NCI-H146 (cell line): ENCODE measurements around the gene AQP1.

Experiments used
- DNase-seq: peaks from one replicate; lab custom pipeline; 2025; lab: John Stamatoyannopoulos, UW

Gene AQP1

DNA sequence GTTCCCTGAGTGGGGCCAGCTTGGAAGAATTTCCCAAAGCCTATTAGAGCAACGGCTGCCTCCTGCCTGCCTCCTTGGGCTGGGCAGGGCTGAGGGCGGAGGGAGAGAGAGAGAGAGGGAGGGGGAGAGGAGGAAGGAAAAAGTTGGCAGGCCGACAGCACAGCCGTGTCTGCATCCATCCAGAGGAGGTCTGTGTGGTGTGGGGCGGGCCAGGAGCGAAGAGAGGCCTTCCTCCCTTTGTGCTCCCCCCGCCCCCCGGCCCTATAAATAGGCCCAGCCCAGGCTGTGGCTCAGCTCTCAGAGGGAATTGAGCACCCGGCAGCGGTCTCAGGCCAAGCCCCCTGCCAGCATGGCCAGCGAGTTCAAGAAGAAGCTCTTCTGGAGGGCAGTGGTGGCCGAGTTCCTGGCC is at the start of gene AQP1:
Gene AQP1, plus strand, starts transcription at position 293 of the 409 bp plus-strand sequence. Its CDS starts 57 bp downstream, at position 350.
- no peak for DNase-seq

DNA sequence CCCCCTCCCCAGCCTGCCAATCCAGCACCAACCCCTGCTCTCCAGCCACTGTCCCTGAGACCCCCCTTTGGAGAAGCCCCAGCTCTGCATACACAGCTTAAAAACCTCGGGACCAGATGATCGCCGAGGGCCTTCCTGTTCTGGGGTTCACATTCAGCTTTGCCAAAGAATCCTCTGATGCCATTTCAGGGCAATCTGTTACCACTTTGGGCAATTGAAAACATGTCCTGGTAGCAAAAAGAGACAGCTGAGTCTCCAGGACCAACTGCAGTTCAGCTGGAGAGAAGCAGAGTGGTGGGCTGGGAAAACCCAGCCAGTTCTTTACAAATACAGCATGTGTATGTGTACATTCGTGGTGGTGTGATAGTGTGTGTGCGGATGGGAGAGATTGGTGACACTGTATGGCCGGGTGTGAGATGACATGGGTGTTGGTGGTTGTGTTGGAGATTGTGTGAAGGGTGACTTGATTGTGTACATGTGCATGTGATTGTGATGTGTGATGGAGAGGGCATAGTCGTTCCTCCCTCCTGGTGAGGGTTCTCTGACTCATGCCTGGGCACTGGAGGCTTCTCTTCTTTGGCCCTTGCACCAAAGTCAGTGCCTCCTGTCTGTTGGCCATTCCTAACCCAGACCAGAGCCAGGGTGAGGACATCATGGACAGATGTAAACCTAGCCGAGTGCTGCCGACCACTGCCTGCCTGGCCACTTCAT is 48.5 kb upstream of the AQP1 start:
- DNase-seq: no peak

DNA sequence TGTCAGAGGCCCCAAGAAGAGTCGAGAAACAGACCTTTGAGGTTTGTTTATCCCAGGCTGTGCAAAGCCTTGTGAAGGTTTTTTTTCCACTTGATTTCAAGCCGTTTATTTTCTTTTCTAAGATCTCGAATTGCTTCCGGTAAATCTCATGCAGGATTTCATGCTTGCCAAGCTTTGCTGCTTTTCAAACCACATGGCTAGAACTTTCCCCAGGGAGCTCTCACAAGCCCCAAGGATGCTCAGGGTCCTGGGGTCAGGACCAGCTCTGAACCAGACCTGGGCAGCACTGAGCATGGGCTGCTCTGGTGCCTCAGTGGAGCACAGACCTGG is 48.0 kb upstream of the AQP1 start:
- no peak for DNase-seq

DNA sequence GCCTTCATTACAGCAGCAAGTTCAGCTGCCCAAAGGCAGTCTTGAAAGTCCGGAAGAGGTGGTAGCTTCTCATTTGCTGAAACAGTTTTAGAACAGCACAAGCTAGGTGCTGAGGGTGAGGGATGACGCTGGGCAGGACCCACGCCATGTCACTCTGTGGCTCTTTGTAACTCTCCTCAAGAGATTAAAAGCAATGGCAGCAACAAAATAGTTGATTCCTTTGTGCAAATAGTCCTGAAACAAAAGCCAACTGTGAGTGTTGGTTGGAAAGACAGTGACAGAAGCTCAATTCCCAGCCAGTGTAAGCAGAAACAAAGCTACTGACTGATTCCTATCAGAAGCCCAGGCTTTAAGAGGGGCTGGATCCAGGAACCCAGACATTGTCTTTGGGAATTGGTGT is 47.6 kb upstream of the AQP1 start:
- DNase-seq: no peak

DNA sequence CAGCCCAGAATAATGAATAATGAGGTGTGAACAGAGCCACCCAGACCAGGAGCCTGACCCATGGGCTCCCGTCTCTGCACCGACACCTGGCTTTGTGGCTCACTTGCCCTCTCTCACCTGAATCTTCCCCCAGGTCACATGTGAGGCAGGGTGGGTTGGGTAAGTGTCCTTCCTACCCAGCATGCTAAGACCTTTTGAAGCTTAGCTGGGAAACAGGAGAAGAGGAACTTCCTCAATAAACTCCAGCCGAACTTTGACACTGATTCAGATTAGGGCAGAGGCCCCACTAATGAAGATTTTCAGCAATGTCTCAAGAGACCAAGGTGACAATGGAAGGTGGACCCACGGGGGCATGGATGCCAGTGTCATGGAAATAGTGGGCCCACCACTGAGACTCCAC is 46.6 kb upstream of the AQP1 start:
- no peak for DNase-seq

DNA sequence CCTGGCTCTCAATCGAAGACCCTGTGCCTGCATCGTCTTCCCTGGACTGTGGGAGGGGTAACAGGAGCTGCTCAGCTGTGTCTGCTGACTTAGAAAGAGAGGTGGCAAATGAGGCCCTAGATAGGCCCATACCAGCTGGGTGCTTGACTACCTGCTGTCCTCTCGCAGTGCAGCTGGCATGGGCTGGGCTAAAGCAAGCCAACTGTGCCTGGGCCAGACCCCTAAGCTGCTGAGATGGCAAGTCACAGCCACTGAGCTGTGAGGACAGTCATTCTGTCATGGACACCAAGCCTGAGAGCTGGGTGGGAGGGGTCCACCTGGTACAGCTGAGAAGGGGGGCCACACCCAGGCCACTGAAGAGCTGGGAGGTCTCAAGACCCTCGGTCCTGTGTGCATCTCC is 45.8 kb upstream of the AQP1 start:
- DNase-seq: no peak

DNA sequence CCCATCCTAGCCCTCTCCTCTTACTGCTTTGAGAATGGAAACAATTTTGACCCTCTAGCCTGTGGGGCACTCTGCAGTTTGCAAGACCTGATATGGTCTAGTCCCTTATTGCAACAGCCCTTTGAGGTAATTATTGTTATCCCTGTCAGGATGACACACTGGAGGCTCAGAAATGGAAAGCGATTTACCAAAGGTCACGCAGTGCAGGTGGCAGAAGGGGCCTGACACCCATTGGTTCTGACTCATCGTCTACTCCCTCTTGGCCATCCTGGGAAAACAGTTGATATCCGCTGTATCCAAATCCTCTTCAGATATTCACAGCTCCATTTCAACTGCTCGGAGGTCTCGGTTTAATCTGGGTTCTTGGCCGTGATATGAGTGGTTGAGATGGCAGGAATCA is 44.7 kb upstream of the AQP1 start:
- no peak for DNase-seq

DNA sequence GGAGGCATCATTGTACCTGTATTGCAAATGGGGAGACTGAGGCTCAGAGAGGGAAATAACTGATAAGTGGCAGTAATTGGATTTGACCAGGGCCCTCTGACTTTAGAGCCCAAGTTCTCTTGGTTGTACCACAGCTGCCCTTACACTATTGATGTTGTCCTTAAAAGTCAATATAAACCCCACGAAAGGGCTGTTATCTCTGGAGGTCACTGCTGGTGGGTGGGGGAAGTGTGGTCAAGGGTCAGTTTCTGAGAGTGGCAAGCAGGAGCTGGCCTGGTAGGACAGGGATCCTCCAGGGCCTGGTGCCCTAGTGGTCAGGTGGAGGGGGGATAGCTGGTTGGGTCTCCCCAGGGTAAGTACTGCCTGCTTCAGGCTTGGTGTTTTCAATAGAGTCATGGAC is 44.2 kb upstream of the AQP1 start:
- no peak for DNase-seq

DNA sequence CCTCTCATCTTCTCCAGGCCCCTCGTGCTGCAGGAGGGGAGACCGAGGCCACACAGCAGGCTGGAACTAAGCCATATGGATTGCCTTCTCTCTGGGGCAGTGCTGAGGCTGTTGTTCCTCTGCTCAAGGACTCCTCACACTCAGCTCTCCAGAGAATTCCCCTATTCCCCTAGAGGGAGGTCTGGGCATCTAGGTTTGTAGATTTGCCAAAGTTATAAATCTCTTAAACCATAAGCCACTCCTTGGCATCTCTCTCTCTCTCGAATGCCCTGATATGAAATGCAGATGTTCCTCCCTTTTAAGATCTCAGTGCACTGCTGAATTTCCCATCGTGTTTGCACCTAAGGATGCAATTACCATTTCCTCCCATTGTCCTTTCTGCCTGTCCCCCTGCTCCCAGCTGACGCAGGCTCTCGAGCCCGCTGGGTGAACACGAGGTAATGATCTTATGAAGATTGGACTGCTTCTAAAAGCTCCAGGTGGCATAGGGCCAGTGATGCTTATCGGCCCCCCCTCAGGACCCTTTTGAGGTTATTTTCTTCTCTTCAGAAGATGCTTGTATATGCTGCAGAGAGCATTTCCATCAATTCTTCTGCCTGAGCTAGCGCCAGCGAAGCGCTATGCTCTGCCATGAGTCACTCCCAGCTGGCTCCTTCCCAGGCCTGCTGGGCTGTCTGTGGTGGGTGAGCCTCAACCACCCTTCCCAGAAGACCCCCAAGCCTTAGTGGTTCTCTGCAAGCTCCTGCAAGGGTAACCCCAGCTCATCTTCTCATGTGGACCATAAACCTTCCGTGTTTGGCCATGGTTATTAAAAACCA is 41.6 kb upstream of the AQP1 start:
- no peak for DNase-seq

DNA sequence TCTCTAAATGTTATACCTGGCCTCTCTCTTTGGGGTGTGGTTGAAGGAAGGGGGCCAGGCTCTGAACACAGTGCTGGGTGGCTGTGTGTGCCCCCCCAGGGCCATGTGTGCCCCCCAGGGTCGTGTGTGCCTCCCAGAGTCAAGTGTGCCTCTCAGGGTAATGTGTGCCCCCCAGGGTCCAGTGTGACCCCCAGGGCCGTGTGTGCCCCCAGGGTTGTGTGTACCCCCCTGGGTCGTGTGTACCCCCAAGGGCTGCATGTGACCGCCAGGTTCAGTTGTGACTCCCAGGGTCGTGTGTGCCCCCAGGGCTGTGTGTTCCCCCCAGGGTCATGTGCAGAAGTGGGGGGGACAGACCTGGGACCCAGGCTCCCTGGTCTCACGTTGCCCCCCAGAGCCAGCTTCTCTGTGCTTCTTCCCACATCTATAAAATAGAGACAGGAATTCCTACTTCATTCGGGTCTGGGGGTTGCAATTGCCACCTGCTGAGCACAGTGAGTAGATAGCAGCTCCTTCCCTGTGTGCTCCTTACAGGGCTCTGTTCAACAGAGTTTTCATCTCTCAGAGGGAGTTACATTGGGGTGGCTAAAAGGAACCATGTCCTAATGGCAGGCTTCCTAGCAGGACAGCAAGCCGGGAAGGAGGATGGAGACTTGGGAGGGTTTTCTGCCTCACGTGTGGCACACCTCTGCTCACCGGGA is 40.7 kb upstream of the AQP1 start:
- no peak for DNase-seq

DNA sequence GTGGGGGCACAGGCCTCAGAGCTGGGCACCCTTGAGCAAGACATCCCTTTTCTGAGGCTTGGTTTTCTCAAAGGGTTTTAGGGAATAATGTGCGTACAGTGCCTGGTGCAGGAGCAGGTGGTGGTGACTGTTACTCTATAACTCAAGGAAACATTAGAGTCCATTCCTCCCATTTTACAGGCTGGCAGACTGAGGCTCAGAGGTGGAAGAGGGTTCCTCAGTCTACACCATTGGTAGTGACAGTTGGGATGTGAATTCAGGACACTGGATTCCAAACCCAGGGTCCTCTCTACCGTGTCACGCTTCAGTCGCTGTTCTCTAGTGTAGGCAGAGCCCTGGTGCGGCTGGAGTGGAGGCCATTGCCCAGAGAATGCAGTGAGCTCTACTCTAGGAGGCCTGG is 40.0 kb upstream of the AQP1 start:
- DNase-seq: no peak

DNA sequence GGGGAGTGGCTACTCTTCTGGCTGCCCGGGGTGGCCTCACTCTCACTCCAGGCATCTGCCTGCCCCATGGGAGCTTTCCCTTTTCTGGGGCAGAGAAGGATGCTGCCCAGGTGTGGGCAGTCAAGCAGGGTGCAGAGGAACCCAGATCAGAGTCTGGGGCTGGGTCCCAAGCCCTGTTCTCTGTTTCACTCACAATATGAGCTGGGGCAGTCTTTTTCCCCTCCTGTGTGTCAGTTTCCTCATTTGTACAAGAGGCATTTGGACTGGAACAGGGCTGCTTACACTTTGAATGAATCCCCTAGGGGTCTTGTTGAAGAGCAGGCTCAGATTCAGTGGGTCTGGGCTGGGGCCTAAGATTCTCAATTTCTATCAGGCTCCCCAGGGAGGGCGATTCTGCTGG is 38.4 kb upstream of the AQP1 start:
- DNase-seq: no peak

DNA sequence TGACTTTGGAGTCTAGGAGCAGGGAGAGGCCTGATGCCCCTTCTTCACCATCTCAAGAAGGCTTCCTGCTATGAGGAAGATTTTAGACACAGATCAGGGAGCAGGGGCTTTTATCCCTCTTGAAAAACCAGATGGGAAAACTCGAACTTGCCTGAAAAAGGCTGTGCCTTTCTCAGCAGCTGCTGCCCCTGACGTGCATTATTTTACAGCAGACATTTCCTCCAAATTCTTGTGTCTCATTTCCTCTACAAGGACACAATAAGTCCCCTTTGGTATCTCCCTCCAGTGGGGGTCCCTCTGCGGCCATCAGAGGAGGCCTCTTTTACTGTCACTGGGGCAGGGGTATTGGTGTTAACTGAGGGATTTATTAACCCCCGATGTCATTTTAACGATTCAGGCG is 38.0 kb upstream of the AQP1 start:
- DNase-seq: no peak

DNA sequence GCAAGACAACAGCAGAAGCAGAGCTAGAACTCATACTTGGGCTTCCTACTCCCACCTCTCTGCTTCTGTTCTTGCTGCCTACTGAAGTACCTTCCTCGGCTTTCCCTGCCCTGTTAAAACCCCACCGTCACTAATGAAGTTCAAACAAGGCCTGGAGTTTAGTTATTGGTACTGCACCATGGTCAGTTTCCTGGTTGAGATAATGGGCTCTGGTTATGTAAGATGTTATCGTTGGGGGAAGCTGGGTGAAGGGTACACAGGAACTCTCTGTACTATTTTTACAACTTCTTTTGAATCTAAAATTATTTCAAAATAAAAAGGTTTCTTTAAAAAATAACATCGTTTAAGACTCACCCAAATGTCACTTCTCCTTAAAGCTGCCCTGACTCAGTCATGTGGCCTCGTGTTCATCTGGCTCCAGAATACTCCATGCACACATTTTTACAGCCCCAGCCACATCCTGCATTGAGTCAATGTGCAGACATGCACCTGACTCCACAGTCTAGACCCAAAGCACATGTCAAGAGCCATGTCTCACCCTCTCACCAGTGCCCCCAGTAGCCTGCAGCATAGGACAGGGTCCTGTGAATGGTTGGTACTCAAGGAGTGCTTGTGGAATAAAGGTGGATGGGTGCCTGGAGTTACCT is 36.9 kb upstream of the AQP1 start:
- DNase-seq: no peak

DNA sequence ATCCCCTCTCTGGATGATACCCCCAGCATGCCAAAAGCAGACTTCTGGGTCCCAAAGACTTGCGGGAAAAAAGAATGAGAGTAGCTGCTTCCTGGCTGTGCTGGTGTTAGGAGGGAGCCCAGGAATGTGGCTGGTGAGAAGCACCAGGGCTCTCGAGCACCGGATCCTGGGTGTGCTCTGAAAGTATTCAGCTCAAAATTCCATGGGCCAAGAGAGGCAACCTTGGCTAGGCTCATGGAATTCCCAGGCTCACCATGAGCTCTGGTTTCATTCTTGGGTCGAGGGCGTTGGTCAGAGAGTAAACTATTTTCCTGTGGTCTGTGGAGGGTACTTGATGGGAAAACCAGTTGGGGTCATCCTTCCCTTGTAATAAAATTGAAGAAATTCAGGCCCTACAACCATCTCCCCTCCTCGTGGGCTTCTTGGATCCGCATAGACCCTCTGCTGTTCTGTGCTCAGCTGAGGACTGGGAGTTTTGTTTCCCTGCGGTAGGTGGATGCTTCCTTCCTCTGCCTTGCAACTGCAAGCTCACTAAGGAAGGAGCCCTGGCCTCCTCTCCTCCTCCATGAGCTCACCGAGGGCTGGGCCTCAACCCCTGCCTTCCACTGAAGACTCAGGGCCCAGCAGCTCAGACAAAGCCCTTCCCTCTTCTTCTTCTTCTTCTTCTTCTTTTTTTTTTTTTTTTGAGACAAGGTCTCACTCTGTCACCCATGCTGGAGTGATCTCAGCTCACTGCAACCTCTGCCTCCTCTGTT is 34.5 kb upstream of the AQP1 start:
- DNase-seq: no peak

DNA sequence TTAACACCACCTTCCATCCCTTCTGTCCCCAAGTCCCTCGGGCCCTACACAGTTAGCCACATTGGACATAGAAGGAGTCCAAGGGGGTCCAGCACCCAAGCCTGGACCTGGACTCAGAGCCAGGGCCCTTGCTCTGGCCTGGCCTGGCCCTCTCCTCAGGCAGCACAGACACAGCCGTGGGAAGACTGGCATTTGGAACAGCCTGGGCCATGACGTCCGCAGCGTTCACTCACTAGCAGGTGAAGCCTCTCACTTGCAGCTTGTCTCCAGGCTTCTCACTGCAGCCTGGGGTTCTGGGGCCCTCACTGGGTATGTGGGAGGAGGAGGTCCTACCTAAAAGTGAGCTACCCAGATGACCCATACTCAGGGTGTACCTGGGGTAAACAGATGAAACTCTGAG is 33.7 kb upstream of the AQP1 start:
- DNase-seq: no peak

DNA sequence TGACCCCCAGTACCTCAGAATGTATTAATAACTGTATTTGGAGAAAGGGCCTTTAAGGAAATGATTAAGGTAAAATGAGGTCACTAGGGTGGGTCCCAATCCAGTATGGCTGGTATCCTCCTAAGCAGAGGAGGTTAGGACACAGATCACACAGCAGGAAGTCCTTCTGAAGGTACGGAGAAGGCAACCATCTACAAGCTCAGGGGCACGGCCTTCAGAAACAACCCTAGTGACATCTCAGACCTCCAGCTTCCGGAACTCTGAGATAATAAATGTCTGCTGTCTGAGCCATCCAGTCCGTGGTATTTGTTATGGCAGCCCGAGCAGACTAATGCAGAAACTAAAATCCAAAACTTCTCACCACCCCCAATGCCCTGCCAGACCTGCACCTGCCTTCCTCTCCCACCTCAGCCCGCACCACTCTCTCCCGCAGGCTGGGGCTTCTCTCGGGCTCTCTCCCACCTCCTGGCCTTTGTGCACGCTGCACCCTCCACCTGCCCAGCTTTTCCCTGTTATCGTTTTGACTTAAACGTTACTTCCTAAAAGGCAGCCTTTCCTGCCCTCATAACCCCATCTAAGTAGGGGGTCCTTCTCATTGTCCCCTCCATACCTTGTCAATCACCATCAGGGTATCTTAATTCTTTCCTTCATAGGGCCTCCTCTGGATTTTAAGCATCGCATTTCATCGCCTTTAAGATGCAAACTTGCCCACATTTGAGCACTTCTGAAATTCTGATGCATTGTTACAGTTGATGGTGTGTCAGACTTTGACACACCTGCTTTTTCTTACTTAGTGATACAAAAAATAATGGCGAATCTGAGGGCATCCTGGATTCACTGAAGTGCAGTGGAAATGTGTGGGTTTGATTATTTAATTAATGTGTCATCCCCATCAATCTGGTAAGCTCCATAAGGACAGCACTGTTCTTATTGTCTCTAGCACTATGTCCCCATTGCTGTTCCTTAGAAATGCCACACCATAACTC is 32.2 kb upstream of the AQP1 start:
- no peak for DNase-seq

DNA sequence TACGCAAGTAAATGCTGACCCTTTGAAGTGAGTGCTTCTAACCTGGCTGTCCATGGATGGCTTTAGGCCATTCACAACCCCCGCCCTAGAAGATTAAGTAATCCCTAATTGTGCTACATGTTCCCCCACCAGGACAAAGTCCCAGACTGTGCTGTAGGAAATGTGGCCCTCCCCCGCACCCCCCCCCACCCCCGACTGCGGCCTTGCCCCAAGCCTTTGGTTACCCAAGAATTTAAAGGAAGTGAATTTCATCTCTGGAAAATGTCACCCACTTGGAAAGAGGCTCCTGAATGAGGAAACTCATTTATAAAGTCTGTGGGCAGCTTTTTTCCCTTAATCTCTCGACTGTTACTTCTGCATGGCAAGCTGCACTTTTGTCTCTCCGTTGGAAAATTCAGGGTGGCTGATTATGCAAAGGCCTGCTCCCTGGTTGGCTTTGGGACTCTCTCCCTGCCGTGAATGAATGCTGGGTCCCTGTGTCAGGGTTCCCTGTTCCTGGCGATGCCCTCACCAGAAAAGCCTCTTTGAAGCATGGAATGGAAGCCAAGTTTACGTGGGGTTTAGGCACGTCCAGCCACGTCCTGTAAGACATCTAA is 31.4 kb upstream of the AQP1 start:
- DNase-seq: no peak

DNA sequence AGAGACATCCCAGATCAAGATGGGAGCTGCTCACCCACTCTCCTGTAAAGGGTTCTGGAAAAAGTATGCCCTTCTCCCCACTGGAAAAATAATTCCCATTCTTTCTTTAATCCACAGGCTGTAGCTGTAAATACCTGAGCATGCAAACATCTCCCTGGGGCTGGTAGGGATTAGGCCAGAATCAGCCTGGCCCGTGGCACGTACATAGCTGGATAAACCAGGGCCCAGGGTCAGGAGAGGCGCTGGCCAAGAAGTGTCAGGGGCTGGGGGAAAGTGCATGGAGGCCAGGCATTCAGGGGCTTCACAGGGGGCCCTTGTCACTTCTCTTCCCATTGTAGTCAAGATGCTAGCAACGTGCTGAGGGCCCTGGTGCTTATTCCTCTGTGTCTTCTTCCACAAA is 30.7 kb upstream of the AQP1 start:
- no peak for DNase-seq

DNA sequence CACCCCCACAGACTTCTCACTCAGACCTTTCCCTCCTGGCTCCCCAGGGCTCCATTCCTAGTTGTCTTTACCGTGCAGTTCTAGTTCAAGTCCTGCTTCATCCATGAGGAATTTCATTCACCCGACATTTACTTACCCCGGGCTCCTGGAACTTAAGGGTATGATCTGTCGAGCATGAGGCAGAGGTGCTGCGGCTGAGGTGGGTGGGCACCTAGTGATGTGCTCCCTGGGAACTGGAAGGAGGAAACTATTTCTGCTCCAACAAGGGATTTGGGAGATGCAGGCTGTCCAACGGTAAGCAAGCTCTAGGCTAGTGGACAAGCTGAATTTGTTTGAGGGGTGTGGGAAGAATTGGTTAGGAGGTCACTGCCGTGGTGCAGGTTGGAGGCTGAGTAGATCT is 30.2 kb upstream of the AQP1 start:
- DNase-seq: no peak
